ENCODE data around the gene SH3RF1.

Gene SH3RF1

GRCh38 chr4:169254546-169254983 is 16.2 kb downstream of the SH3RF1 start:
- H3K36me3 Mint-ChIP-seq (ENCODE audit: insufficient read depth), result no peaks in the 10 kb centered on the region
- H3K27ac Mint-ChIP-seq (ENCODE audit: low read depth), result no peak overlapping the region

DNA sequence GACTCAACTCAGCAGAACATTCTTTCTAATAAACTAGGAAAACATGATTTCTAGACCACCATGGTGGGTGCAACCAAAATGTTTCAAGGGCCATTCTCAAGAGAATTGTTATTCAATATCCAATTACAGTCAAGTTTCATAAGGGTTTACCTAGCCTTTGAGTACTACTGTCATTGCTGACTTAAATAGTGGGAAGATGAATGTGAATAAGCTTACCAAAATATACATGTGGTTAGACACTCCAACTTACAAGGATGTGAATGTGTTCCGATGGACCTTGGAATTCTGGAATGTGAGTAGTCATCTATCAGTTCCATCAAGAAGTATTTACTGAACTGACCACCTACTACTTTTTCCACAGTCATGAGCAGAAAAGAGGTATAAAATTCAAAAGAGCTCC is 16.9 kb downstream of the SH3RF1 start:
- ATAC-seq (replicated peaks; ENCODE audit: extremely low read depth, poor library complexity, severe bottlenecking) (no peak), DNase-seq (ENCODE audit: low spot score in 2 of 2) (no peak)
- no peak overlapping the region for H3K27ac Mint-ChIP-seq (ENCODE audit: low read depth)
- no peak overlapping the region for H3K4me3 Mint-ChIP-seq
- H3K4me1 Mint-ChIP-seq, result no peaks in the 10 kb centered on the region
- H3K27me3 Mint-ChIP-seq, result peaks cover 44% of the 10 kb centered on the region
- H3K9me3 Mint-ChIP-seq, result no peaks in the 10 kb centered on the region
- no peaks in the 10 kb centered on the region for H3K36me3 Mint-ChIP-seq (ENCODE audit: insufficient read depth)

More at GRCh38 chr4:169254546-169254983, 16.2 kb downstream of the SH3RF1 start:
- DNase-seq (ENCODE audit: low spot score in 2 of 2), result no peak
- no peaks in the 10 kb centered on the region for H3K9me3 Mint-ChIP-seq
- no peak overlapping the region for H3K4me3 Mint-ChIP-seq
- H3K4me1 Mint-ChIP-seq, result no peaks in the 10 kb centered on the region
- no peak for ATAC-seq (replicated peaks; ENCODE audit: extremely low read depth, poor library complexity, severe bottlenecking)
- H3K27me3 Mint-ChIP-seq, result peaks cover 51% of the 10 kb centered on the region

GRCh38 chr4:169253113-169253671 is 17.6 kb downstream of the SH3RF1 start:
- no peaks in the 10 kb centered on the region for H3K36me3 Mint-ChIP-seq (ENCODE audit: insufficient read depth)
- DNase-seq (ENCODE audit: low spot score in 2 of 2) (no peak), ATAC-seq (replicated peaks; ENCODE audit: extremely low read depth, poor library complexity, severe bottlenecking) (no peak)
- H3K27me3 Mint-ChIP-seq, result peaks cover 42% of the 10 kb centered on the region
- no peak overlapping the region for H3K4me3 Mint-ChIP-seq
- no peaks in the 10 kb centered on the region for H3K9me3 Mint-ChIP-seq
- no peaks in the 10 kb centered on the region for H3K4me1 Mint-ChIP-seq
- no peak overlapping the region for H3K27ac Mint-ChIP-seq (ENCODE audit: low read depth)

GRCh38 chr4:169252339-169253112 is 18.2 kb downstream of the SH3RF1 start:
- Mint-ChIP-seq H3K36me3 (ENCODE audit: insufficient read depth) (no peaks in the 10 kb centered on the region), H3K27me3 (peaks cover 42% of the 10 kb centered on the region), H3K9me3 (no peaks in the 10 kb centered on the region), H3K4me1 (no peaks in the 10 kb centered on the region), H3K4me3 (no peak overlapping the region), H3K27ac (ENCODE audit: low read depth) (no peak overlapping the region)
- DNase-seq (ENCODE audit: low spot score in 2 of 2) (no peak), ATAC-seq (replicated peaks; ENCODE audit: extremely low read depth, poor library complexity, severe bottlenecking) (no peak)

DNA sequence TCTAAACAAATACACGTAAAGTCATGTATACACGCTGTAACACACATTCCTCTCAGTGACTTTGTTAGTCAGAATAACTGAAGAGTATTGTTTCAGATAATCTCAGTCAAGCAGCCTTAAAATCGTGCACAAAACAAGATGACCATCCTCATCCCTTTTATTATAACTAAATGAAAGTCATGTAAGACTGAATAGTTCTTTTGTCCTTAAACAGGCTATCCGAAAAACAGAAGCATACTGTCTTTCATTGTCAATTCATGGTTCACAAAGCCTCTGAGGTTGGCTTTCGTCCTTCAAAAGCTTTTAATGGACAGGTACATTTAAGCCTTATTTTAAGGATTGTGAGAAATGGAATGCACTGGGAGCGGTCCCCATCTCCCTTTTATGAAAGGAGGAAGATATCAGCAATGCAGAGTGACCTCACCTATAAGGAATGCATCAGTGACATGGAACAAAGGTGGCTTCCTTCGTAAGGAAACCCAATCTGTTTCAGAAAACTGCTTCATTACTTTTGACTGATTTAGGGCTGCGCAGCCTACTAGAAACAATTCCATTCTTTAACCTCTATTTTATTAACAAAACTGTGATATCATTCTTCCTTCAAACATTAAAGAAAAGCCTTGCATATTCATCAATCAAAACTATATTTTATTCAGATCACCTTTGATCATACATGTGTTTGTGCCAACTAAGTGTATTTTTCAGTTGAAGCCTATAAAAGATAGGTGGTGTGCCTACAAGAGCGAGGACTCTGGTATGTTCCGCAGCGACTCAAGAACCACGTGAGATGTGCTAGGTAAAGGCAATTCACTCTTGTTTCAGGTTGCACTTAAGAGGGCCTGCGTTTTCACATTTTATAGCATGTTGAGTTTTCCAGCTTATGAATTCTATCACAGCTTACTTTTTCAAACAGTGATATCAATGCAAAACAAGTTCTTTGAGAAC is 19.2 kb downstream of the SH3RF1 start:
- no peak for ATAC-seq (replicated peaks; ENCODE audit: extremely low read depth, poor library complexity, severe bottlenecking)
- no peak overlapping the region for H3K4me3 Mint-ChIP-seq
- no peak for DNase-seq (ENCODE audit: low spot score in 2 of 2)

GRCh38 chr4:169250796-169251195 is 20.0 kb downstream of the SH3RF1 start:
- ATAC-seq (replicated peaks; ENCODE audit: extremely low read depth, poor library complexity, severe bottlenecking), result no peak

More for the DNA sequence above, 19.2 kb downstream of the SH3RF1 start:
- no peaks in the 10 kb centered on the region for H3K36me3 Mint-ChIP-seq (ENCODE audit: insufficient read depth)
- peaks cover 44% of the 10 kb centered on the region for H3K27me3 Mint-ChIP-seq
- H3K27ac Mint-ChIP-seq (ENCODE audit: low read depth), result no peak overlapping the region
- no peaks in the 10 kb centered on the region for H3K4me1 Mint-ChIP-seq
- H3K9me3 Mint-ChIP-seq, result no peaks in the 10 kb centered on the region

GRCh38 chr4:169249999-169250398 is 20.8 kb downstream of the SH3RF1 start:
- ATAC-seq (replicated peaks; ENCODE audit: extremely low read depth, poor library complexity, severe bottlenecking) (no peak), DNase-seq (ENCODE audit: low spot score in 2 of 2) (no peak)
- Mint-ChIP-seq H3K27me3 (peaks cover 45% of the 10 kb centered on the region), H3K27ac (ENCODE audit: low read depth) (no peak overlapping the region), H3K4me1 (no peaks in the 10 kb centered on the region), H3K36me3 (ENCODE audit: insufficient read depth) (no peaks in the 10 kb centered on the region), H3K9me3 (no peaks in the 10 kb centered on the region), H3K4me3 (no peak overlapping the region)

More at GRCh38 chr4:169250796-169251195, 20.0 kb downstream of the SH3RF1 start:
- H3K36me3 Mint-ChIP-seq (ENCODE audit: insufficient read depth), result no peaks in the 10 kb centered on the region
- H3K4me1 Mint-ChIP-seq, result no peaks in the 10 kb centered on the region
- H3K27ac Mint-ChIP-seq (ENCODE audit: low read depth), result no peak overlapping the region
- peaks cover 46% of the 10 kb centered on the region for H3K27me3 Mint-ChIP-seq
- H3K9me3 Mint-ChIP-seq, result no peaks in the 10 kb centered on the region
- H3K4me3 Mint-ChIP-seq, result no peak overlapping the region
- no peak for DNase-seq (ENCODE audit: low spot score in 2 of 2)

DNA sequence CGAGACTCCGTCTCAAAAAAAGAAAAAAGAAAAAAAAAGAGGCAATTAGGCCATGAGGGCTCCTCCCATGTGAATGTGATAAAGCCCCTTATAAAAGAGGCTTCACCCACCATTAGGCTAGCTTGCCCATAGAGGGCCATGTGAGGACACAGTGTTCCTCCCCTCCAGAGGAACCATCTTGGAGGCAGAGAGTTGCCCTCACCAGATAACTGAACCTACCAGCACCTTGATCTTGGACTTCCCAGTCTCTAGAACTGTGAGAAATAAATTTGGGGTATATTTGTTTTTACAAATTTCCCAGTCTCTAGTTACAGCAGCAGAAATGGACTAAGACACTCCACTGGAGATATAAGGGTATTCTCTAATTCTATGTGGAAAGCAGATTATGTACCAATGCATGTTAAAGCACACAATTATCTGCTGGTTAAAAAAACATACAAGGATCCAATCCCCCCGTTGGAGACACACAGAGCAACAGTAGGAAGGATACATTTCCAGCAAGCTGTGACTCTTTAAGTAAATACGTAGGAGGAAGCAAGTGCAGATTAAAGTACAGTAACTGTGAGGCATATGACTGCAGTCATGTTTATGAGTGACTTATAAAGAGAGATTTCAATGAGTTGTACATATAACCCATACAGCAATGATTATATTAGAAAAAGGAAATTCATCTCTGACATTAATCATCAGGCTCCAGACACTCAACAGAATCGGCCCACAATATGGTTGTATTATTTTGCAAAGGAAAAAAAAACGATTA is 21.4 kb downstream of the SH3RF1 start:
- no peaks in the 10 kb centered on the region for H3K36me3 Mint-ChIP-seq (ENCODE audit: insufficient read depth)
- H3K4me3 Mint-ChIP-seq, result no peak overlapping the region
- peaks cover 42% of the 10 kb centered on the region for H3K27me3 Mint-ChIP-seq
- no peaks in the 10 kb centered on the region for H3K4me1 Mint-ChIP-seq
- H3K27ac Mint-ChIP-seq (ENCODE audit: low read depth), result no peak overlapping the region
- H3K9me3 Mint-ChIP-seq, result no peaks in the 10 kb centered on the region
- ATAC-seq (replicated peaks; ENCODE audit: extremely low read depth, poor library complexity, severe bottlenecking), result no peak
- no peak for DNase-seq (ENCODE audit: low spot score in 2 of 2)

- ATAC-seq (replicated peaks; ENCODE audit: extremely low read depth, poor library complexity, severe bottlenecking), result no peak
- Mint-ChIP-seq H3K4me3 (no peak overlapping the region), H3K36me3 (ENCODE audit: insufficient read depth) (no peaks in the 10 kb centered on the region), H3K27me3 (peaks cover 42% of the 10 kb centered on the region), H3K9me3 (no peaks in the 10 kb centered on the region), H3K27ac (ENCODE audit: low read depth) (no peak overlapping the region), H3K4me1 (no peaks in the 10 kb centered on the region)
- DNase-seq (ENCODE audit: low spot score in 2 of 2), result no peak
Measured at GRCh38 chr4:169248645-169249044, 22.1 kb downstream of the SH3RF1 start.

GRCh38 chr4:169246957-169247396 is 23.8 kb downstream of the SH3RF1 start:
- Mint-ChIP-seq H3K27me3 (peaks cover 55% of the 10 kb centered on the region), H3K27ac (ENCODE audit: low read depth) (no peak overlapping the region), H3K4me3 (no peak overlapping the region), H3K9me3 (no peaks in the 10 kb centered on the region), H3K4me1 (no peaks in the 10 kb centered on the region), H3K36me3 (ENCODE audit: insufficient read depth) (no peaks in the 10 kb centered on the region)
- DNase-seq (ENCODE audit: low spot score in 2 of 2) (no peak), ATAC-seq (replicated peaks; ENCODE audit: extremely low read depth, poor library complexity, severe bottlenecking) (no peak)

DNA sequence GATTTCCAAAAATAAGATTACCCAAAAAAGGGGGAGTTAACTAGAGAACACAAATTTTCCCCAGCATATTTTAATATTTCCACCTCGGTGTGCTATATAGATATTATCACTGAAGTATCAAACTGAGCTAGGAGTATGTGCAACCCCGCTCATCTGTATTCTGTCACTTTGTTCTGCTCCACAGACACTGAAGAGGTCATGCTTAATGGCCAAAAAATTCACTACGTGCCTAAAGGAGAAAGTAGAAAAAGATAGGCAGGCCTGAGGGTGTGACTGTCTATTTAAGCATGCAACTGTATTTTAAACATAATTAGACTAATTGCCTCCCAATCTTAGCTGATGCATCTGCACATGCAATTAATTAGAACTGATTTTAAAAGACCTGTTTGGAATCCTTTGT is 24.5 kb downstream of the SH3RF1 start:
- no peaks in the 10 kb centered on the region for H3K36me3 Mint-ChIP-seq (ENCODE audit: insufficient read depth)
- H3K27me3 Mint-ChIP-seq, result peaks cover 55% of the 10 kb centered on the region
- H3K4me3 Mint-ChIP-seq, result no peak overlapping the region
- no peaks in the 10 kb centered on the region for H3K4me1 Mint-ChIP-seq
- ATAC-seq (replicated peaks; ENCODE audit: extremely low read depth, poor library complexity, severe bottlenecking), result no peak
- H3K27ac Mint-ChIP-seq (ENCODE audit: low read depth), result no peak overlapping the region
- no peak for DNase-seq (ENCODE audit: low spot score in 2 of 2)
- H3K9me3 Mint-ChIP-seq, result no peaks in the 10 kb centered on the region

- no peak overlapping the region for H3K4me3 Mint-ChIP-seq
- no peaks in the 10 kb centered on the region for H3K4me1 Mint-ChIP-seq
- no peaks in the 10 kb centered on the region for H3K36me3 Mint-ChIP-seq (ENCODE audit: insufficient read depth)
- peaks cover 45% of the 10 kb centered on the region for H3K27me3 Mint-ChIP-seq
- no peak overlapping the region for H3K27ac Mint-ChIP-seq (ENCODE audit: low read depth)
- no peaks in the 10 kb centered on the region for H3K9me3 Mint-ChIP-seq
- no peak for DNase-seq (ENCODE audit: low spot score in 2 of 2)
- no peak for ATAC-seq (replicated peaks; ENCODE audit: extremely low read depth, poor library complexity, severe bottlenecking)
Measured at GRCh38 chr4:169245061-169245460, 25.7 kb downstream of the SH3RF1 start.

All from central memory CD8-positive, alpha-beta T cell (primary cell).